ENCODE data around the gene MAP2K5. TPM values are rescaled to one million over a fixed set of nuclear protein-coding genes. Genes with fewer than 3 reads are reported as not detected.

The MAP2K5 gene
- total and polyA plus RNA-seq, 2 experiments from 2014 or later = 12.4 to 13.7 TPM

- 97% methylated on average over 3 of the region's 3 CpGs for WGBS (ENCODE audit: low lambda C conversion rate, missing lambda C conversion rate)
- H3K4me3 ChIP-seq = no peak overlapping the region
- no peak for DNase-seq (ENCODE audit: low spot score)
- no peaks in the 10 kb centered on the region for H3K27me3 ChIP-seq
- H4K20me1 ChIP-seq (ENCODE audit: insufficient read depth, poor library complexity, severe bottlenecking) = no peaks in the 10 kb centered on the region
- H3K36me3 ChIP-seq (replicated peaks; ENCODE audit: insufficient read depth, low read depth) = no peaks in the 10 kb centered on the region
- no peak overlapping the region for H3K27ac ChIP-seq
- no peak overlapping the region for H2AFZ ChIP-seq
- H3K9me2 ChIP-seq (replicated peaks; ENCODE audit: insufficient read depth) = no peaks in the 10 kb centered on the region
- no peaks in the 10 kb centered on the region for H3K9me3 ChIP-seq (ENCODE audit: low read depth)
- TF ChIP-seq EZH2phosphoT487 (IDR thresholded peaks at IDR 0.05; ENCODE audit: low read depth, severe bottlenecking, unreplicated experiment) = no peak
- no peak for TF ChIP-seq CTCF (IDR thresholded peaks at IDR 0.05; ENCODE audit: poor library complexity)
- TF ChIP-seq EZH2 (IDR thresholded peaks at IDR 0.05; ENCODE audit: borderline replicate concordance) = no peak
- H3K4me1 ChIP-seq (ENCODE audit: insufficient read depth) = no peaks in the 10 kb centered on the region
- no peak overlapping the region for H3K4me2 ChIP-seq
- H3K79me2 ChIP-seq = peaks cover 4% of the 10 kb centered on the region
Measured at GRCh38 chr15:67531379-67531914, 11.1 kb upstream of the MAP2K5 start.

DNA sequence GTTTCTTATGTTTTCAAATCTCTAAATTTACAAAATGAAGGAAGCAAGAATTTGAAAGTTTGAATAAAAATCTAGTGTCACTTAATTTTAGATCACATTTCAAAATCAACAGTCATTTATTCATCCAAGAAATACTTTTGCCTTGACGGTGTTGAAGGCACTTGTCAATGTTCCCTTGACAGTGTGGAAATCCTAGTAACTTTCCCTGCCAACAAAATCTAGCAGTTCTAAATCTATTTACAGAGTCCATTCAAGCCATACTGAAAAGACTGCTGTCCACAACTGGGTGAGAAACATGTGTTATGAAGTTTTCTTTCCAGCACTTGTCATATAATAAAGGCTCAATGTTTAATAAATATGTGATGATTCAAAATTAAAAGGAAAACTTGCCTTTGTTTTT, 8.6 kb upstream of the MAP2K5 start:
- no peak overlapping the region for H3K27ac ChIP-seq
- TF ChIP-seq EZH2phosphoT487 (IDR thresholded peaks at IDR 0.05; ENCODE audit: low read depth, severe bottlenecking, unreplicated experiment) = no peak
- no peak for TF ChIP-seq CTCF (IDR thresholded peaks at IDR 0.05; ENCODE audit: poor library complexity)
- no peak for TF ChIP-seq EZH2 (IDR thresholded peaks at IDR 0.05; ENCODE audit: borderline replicate concordance)
- H3K9me3 ChIP-seq (ENCODE audit: low read depth) = no peaks in the 10 kb centered on the region
- no peaks in the 10 kb centered on the region for H3K79me2 ChIP-seq
- H3K36me3 ChIP-seq (replicated peaks; ENCODE audit: insufficient read depth, low read depth) = no peaks in the 10 kb centered on the region
- no peak for DNase-seq (ENCODE audit: low spot score)
- H4K20me1 ChIP-seq (ENCODE audit: insufficient read depth, poor library complexity, severe bottlenecking) = no peaks in the 10 kb centered on the region
- H3K4me3 ChIP-seq = no peak overlapping the region
- H3K4me2 ChIP-seq = no peak overlapping the region
- H3K4me1 ChIP-seq (ENCODE audit: insufficient read depth) = no peaks in the 10 kb centered on the region
- no peaks in the 10 kb centered on the region for H3K27me3 ChIP-seq
- H3K9me2 ChIP-seq (replicated peaks; ENCODE audit: insufficient read depth) = no peaks in the 10 kb centered on the region
- no peak overlapping the region for H2AFZ ChIP-seq
- WGBS (ENCODE audit: low lambda C conversion rate, missing lambda C conversion rate) = 83% methylated on average over 1 of the region's 1 CpG

- Histone ChIP-seq H3K4me2 (no peak overlapping the region), H3K27me3 (no peaks in the 10 kb centered on the region), H2AFZ (no peak overlapping the region), H3K4me1 (ENCODE audit: insufficient read depth) (no peaks in the 10 kb centered on the region), H3K79me2 (no peaks in the 10 kb centered on the region), H3K4me3 (no peak overlapping the region), H4K20me1 (ENCODE audit: insufficient read depth, poor library complexity, severe bottlenecking) (no peaks in the 10 kb centered on the region), H3K36me3 (replicated peaks; ENCODE audit: insufficient read depth, low read depth) (no peaks in the 10 kb centered on the region), H3K9me2 (replicated peaks; ENCODE audit: insufficient read depth) (no peaks in the 10 kb centered on the region), H3K9me3 (ENCODE audit: low read depth) (no peaks in the 10 kb centered on the region), H3K27ac (no peak overlapping the region)
- no peak for TF ChIP-seq EZH2phosphoT487 (IDR thresholded peaks at IDR 0.05; ENCODE audit: low read depth, severe bottlenecking, unreplicated experiment)
- DNase-seq (ENCODE audit: low spot score) = no peak
- WGBS (ENCODE audit: low lambda C conversion rate, missing lambda C conversion rate) = 92% methylated on average over 1 of the region's 1 CpG
Measured at GRCh38 chr15:67534360-67534759, 8.1 kb upstream of the MAP2K5 start.

DNA sequence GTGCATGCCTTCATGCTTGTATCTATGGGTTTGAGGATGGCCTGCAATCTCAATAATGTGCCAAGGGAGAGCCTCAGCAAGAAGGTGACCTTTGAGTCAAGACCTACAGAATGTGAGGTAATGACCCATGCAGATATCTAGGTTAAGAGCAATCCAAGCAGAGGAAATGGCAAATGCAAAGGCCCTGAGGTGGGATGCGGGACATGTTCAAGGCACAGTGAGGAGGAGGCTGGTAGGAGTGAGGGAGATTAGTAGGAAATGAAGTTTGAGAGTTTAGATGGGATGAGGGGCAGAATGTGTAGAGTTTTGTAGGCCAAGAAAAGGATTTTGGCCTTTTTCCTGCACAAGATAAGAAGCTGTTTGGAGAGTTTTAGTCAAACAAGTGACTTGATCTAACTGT, 4.7 kb upstream of the MAP2K5 start:
- no peaks in the 10 kb centered on the region for H4K20me1 ChIP-seq (ENCODE audit: insufficient read depth, poor library complexity, severe bottlenecking)
- H2AFZ ChIP-seq = no peak overlapping the region
- no peaks in the 10 kb centered on the region for H3K9me3 ChIP-seq (ENCODE audit: low read depth)
- H3K36me3 ChIP-seq (replicated peaks; ENCODE audit: insufficient read depth, low read depth) = no peaks in the 10 kb centered on the region
- peaks cover 7% of the 10 kb centered on the region for H3K79me2 ChIP-seq
- 100% methylated on average over 1 of the region's 1 CpG for WGBS (ENCODE audit: low lambda C conversion rate, missing lambda C conversion rate)
- TF ChIP-seq EZH2 (IDR thresholded peaks at IDR 0.05; ENCODE audit: borderline replicate concordance) = no peak
- H3K4me2 ChIP-seq = no peak overlapping the region
- H3K27me3 ChIP-seq = no peaks in the 10 kb centered on the region
- H3K9me2 ChIP-seq (replicated peaks; ENCODE audit: insufficient read depth) = no peaks in the 10 kb centered on the region
- no peaks in the 10 kb centered on the region for H3K4me1 ChIP-seq (ENCODE audit: insufficient read depth)
- no peak overlapping the region for H3K27ac ChIP-seq
- no peak overlapping the region for H3K4me3 ChIP-seq
- no peak for DNase-seq (ENCODE audit: low spot score)
